ENCODE measurements around the gene TBC1D5.

- TF ChIP-seq EP300 (IDR thresholded peaks at IDR 0.05; ENCODE audit: low read depth) = no peak
- no peak for TF ChIP-seq POLR2A (IDR thresholded peaks at IDR 0.05)
- TF ChIP-seq CTCF (IDR thresholded peaks at IDR 0.05) = no peak
These were observed 402.2 kb downstream of the TBC1D5 start for GRCh38 chr3:17340261-17340660.
